GM18861 (cell line): ENCODE measurements around the gene PTPRN2.

Experiments
- ATAC-seq: cut with Tn5 transposase; IDR thresholded peaks from one replicate; pipeline ENCODE4 v1.9.1; 2021; ENCODE audit not compliant: unreplicated experiment

PTPRN2 gene

DNA sequence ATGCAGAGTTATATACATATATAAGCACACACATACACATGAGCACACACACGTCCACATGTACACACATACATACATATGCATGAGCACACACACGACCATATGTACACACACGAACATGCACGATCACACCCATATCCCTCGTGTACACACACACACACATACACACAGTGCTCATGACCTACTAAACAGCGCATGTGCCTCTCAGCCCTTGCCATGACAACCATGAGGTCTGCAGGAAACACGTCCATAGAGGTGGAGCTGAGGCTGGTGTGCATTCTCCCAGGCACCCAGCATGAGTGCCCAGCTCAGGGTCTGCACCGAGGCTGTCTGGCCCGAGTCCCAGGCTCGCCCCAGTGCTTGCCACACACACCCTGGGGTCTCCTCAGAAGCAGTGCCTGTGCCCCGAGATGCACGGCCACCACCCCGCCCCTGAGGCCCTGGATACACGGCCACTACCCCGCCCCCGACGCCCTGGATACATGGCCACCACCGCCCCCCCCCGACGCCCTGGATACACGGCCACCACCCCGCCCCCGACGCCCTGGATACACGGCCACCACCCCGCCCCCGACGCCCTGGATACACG, 721.2 kb downstream of the PTPRN2 start:
- ATAC-seq: no peak

DNA sequence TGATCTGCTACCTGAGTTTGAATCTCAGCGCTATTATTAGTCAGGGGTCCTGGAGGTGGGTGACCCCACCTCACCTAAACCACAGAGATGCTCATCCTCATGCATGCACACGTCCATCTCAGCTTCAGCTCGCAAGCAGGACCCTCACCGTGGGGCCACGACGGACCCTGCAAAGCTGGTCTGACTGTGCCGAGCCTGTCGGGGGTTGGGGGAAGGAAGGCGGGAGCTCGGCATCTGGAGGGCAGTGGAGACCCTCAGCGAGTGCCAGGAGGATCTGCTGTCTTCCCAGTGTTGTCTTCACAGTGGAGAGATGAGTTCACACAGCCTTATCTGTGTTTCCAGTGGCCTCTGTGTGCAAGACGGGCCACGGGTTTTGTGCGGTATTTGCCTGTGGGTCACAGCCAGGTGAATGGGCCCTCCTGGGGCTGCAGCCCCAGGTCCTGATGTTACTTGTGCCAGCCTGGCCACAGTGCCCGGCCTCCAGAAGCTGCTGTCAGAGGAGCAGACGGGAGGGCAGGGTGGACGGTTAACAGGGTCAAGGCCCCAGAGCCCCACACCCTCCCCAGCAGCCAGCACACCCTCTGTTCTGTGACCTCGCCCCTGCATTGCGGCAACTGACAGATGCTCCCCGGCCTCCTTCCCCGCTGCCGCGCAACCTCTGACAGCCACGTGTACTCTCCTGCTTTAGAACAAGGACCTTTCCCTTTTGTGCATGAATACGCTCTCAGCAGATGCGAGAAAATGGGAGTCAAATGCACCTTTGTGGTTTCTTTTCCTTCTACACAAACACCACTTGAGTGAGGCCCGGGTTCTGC, 722.1 kb downstream of the PTPRN2 start:
- no peak for ATAC-seq

DNA sequence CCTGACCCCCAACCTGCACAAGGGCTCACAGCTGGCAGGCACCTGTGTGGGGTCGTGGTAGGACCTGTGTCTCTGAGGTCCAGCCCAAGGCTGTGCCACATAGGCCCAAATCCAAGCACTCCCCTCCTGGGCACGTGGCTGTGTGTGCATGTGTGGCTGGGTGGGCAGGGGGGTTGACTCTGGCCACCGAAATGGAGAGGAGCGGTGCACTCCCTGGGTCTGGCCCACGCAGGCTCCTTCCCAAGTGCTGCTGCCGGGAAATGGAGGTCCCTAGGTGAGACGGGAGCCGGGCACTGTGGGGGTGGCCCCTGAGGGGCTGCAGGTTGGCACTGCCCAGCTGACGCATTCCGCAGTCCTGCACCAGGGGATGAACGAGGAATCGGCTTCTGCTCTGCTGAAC, 722.7 kb downstream of the PTPRN2 start:
- no peak for ATAC-seq

DNA sequence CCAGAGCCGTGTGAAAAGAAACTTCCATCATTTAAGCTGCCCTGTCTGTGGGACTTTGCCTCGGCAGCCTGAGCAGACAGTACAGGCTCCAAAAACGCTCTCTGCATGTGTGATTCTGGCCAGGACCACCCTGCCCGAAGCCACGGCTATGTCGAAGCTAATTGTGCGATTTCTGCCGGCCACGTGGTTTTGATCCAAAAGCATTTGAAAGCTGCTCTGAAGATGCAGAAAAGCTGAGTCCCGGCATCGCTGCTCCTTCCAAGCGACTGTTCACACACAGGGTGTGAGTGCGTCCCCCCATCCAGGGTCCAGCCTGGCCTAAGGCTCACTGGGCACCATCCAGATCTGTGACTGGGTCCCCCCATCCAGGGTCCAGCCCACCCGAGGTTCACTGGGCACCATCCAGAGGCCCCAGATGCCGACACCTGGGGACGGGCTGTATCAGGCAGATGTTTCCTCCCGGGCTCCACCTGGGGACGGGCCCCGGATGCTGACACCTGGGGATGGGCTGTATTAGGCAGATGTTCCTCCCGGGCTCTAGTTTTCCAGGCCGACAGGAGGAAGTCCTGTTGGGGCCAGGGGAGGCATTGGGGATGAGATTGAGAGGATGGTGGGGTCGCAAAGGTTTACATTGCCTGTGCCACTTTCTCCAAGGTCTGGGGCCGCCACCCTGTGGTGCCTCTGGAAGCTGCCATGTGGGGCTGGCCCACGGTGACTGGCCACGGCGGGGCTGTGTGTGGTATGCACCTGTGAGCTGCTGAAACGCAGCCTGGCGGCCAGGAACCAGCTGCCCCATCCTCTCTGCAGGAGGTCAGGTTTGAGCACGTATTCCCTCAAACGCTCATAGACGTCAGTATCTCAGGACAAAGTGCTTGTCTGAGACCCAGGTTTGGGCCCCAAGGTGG, 723.5 kb downstream of the PTPRN2 start:
- ATAC-seq: no peak

DNA sequence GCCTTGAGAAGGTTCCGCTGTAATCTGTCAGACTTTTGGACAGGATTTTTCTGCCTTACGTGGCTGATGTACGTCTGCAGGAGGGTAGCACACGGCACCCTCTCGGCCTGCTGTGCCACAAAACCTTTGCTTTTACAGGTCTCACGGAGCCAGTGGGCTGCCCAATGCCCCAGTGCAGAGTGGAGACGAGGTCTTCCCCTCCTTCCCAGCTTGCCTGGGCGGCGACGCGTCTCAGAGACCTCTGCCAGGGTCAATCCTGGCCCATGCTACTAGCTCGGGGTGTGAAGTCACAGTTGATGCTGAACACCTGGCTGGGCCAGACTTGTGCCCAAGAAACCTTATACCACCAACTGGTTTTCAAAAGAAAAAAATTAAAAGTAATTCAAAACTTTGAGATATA, 724.4 kb downstream of the PTPRN2 start:
- ATAC-seq: no peak

DNA sequence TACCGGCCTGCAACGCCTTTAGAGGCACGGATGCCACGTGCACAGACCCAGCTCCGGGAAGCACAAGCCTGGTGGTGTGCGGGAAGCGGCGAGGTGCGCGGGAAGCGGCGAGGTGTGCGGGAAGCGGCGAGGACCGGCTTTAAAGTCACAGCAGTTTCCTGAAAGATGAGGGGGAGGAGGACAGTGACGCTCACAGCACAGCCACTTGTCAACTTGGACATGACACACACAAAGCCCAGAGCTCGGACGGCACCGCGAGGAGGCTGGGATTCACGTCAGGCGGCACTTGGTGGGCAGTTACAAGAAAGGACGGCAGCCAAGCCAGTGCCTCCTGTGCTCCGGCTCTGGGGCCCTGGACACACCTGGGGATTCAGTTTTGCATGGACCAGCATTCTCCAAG, 724.9 kb downstream of the PTPRN2 start:
- no peak for ATAC-seq

DNA sequence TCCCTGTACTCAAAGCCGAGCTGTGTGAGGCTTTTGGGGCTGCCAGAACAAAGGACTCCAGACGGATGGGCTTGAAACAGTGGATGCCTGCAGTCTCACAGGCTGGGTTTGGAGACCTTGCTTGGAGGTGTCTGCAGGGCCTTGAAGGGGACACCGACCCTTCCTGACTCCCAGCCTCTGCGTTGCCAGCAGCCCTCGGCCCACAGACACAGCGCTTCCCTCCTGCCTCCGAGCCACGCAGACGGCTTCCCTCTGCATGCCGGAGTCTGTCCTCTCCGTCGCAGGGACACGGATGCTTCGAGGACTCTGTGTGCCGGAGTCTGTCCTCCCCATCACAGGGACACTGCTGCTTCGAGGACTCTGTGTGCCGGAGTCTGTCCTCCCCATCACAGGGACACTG, 726.1 kb downstream of the PTPRN2 start:
- ATAC-seq: no peak

DNA sequence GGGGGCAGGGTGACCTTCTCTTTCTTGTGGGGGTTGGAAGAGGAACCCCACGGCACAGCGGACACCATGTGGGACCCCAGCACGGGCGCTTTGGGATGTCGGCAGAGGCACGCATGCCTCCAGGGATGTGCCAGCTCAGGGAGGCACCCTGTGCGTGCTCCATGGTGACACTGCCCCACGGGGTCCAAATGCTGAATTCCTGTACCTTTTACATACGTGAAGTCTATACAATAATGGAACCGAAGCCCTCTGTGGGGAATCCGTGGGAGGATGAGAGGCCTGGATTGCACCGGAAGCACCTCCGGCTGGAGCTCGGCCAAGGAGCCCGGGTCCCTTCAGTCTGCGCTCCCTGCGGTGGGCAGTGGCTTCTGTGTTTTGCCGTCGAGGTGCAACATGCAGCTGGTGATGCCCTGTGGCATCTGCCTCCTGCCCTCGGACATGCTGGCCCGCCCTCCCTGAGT, 726.6 kb downstream of the PTPRN2 start:
- no peak for ATAC-seq

DNA sequence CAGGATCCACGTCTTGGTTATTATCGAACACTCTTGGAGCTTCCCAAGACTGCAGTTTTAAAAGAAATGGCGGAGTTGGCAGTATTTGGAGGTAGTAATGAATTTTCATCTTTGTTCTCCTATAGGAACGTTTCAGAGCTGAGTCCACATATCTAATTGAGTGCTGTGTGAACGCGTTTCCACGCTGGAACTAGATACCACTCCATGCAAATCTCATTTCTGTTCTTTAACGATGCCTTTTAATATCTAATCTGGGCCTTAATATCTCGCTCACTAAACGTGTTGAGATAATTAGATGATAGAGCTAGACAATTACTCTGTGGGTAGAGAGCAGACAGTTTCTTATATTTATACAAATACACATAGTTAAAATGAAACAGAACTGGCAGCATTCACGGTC, 727.2 kb downstream of the PTPRN2 start:
- no peak for ATAC-seq

DNA sequence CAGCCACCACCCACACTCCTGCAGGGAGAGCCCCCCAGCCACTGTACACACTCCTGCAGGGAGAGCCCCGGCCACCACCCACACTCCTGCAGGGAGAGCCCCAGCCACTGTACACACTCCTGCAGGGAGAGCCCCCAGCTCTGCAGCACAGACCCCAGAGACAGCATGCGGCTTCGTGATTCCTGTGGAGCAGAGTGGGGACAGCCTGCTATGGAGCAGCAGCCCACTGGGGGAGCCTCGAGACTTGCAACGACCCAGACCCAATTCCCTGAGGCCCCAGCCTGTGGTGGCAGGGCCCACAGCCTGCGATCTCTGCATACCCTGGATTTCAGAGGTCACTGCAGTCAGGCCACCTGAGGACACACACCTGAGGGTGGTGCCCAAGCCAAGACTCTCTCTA, 727.7 kb downstream of the PTPRN2 start:
- no peak for ATAC-seq

DNA sequence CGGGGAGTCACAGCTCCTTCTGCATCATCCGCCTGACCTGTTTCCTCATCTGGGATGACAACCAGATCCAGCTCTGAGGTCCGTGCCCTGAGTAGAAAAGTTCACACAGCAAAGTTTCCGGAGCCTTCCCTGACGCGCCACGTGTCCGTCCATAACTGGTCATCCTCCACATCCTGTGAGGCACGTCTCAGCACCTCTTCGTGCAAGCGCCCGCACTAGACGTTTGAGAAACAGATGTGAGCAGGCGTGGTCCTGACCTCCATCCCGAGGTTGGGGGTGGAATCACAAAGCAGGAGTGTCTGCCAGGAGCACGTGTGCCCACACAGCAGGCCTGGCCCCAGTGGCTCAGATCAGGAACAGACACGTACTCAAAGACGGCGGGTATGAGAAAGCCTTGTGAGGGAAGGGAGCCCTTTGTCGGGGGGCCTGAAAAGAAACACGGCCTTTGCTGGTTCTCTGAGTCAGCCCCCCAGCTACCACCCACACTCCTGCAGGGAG, 730.0 kb downstream of the PTPRN2 start:
- no peak for ATAC-seq

DNA sequence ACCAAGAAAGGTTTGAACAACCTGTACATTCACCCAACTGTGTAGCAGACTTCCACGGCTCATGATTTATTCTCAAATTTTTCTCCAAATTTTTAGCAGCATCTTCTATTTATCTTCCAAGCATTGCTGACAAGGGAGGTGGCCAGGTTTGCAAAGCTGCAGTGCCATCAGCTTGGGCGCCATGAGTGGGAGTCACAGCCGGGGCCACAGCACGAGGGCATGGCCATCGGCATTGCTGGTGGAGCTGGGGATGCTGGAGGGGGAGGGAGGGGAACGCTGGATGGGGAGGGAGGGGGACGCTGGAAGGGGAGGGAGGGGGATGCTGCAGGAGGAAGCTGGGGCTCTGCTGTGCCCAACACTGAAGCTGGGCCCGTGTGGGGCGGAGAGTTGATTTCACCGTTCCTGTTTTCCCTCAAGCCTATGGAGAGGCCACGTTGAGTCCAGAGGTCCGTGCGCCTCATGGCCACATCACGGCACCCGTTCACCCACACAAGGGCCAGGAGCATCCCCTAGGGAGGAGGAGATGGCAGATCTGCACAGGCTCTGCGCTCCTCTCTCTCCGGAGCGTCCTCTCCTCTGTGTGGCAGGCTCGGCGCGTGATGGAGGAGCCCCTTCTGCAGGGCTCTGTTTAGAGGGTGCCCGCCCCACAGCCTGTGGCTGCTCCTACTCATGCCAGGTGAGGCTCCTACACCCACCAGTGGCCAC, 730.6 kb downstream of the PTPRN2 start:
- ATAC-seq: no peak

DNA sequence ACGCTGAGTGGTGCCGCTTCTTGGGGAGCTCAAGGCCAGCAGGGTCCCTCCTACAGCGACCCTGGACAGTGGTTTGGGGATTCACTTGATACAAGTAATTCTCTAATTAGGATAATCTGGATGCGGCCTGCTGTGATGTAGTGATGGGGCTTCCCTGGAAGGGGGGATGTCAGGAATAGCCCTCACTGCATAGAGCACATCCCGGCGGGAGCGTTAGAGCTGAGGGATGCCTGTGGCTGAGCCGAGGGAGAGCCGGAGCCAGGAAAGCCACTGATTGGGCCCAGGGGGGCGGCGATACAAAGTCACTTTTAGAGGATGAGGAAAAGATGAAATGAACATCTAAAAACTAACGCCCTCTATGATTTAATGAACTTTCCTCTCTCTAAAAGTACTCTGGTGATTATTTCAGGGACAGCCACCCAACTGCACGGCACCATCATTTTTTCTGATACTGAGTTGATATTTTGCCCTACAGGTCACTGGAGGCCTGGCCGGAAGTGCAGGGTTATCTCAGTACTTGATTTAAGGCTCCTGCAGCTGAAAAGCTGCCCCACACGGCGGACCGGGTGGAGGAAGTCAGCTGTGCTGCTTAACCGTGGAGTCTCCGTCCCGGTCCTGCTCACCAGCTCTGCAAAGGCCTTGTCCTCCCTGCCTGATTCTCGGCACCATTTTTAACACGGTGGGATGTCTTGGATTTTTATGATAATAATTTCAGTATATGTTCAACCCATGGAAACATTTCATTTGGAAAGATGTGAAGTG, 732.0 kb downstream of the PTPRN2 start:
- ATAC-seq: no peak

DNA sequence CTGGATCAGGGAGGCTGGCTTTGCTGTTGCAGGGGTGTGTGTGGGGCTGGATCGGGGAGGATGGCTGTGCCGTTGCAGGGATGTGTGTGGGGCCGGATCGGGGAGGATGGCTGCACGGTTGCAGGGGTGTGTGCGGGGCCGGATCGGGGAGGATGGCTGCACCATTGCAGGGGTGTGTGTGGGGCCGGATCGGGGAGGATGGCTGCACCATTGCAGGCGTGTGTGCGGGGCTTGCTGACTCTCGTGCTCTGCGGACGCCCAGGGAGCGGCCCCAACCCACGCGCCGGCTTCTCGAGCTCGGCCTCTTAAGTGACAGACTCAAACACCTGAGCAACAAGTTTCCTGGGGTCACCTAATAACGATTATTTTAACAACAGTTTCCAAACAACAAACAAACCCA, 732.6 kb downstream of the PTPRN2 start:
- ATAC-seq: no peak

DNA sequence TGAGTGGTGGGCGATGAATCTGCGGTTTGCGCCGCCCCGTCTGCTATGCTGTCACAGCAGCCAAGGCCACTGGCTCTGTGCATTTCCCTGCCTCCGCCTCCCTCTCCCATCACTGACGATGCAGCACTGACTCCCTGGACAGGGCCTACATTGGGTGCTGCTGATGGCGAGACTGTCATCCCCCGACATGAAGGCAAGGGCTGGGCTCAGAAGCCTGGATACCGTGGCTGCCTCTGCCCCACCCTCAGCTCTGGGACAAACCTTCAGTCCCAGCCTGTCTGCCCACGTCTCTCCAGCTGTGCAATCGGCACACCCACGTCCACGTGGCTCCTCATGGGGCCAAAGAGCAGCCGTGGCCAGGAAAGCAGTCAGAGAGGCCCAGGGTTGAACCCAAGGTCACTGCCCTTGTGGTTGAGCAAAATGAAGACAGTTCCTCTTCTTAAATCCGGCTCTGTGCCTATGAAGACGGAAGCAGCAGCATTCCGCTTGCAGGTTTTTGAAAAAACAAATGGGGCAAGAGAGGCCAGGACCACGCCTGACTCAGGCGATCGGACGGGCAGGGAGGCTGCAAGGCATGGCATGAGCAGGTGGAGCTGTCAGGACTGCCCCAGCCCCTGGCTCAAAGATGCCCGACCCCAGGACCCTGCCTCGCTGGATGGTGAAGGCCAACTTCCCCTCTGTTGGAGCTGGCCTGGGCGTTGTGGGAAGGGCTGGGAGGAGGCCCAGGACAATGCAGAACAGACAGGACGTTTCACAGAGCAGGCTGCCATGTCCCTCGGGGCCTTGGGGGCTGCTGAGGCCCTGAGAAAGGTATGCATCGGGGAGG, 733.3 kb downstream of the PTPRN2 start:
- ATAC-seq: no peak

DNA sequence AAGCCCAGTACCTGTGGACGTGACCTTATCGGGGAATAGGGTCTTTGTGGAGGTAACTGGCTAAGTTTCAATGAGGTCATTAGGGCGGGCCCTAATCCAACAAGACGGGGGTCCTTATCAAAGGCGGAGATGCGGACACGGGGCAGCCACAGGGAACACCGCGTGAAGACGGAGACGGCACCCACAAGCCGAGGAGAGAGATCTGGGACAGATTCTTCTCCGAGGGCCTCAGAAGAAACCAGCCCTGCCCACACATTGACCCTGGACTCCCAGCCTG, 733.9 kb downstream of the PTPRN2 start:
- no peak for ATAC-seq

DNA sequence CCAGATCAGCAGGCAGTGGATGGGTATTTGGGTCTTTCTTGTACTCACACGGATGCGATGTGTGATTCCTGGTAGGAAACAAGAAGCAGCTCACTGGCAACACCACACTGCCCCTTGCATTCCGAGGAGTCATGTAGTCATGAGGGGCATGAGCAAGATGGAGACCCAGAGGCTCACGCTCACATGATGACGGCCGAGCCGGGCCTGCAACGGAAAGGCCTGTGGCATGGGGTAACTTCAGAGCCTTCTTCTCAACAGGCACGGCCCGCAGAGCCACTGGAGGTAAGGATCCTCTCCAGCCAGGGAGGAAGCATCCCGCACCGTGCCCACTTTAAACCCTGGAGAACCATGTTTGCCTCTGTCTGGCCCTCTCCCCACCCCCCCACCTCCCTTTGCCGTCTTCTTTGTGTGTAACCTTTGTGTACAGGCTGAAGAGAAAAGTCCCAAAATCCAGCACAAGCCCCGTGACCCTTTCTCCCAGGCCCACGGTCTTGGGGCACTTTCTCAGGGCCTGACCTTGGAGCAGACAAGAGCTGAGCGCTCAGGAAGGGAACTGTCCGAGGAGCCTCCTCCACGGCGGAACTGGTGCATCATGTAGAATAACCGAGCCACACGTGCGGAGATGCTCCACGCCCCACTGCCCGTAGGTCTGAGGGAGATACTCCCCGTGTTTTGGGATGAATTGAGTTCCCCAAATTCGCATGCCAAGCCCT, 734.4 kb downstream of the PTPRN2 start:
- ATAC-seq: no peak

DNA sequence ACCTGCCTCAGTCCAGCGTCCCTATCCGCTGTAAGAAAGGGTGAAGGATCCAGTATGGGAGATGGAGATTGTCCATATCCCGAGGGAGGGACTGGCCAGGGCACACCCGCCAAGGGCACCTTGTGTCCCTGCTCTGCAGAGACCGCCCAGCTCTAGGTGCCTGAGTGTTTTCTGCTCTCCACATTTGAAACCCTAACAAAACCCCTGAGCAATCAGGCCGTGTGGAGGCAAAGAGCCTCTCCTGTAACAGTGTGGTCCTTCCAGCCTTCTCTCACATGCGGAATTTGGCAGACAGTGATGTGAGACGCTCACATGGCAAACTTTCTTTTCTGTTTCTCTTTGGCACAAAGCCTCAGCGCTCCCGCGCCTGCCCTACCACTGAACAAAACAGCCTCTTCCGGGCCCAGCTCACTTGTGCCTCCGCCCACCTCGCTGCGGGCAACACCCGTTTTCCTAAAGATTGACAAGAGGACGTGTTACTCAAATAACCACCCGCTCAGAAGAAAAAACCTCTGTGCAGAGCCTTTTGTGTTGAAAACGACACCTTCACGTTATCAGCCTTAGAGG, 736.0 kb downstream of the PTPRN2 start:
- no peak for ATAC-seq
